Activated B cell treated with CpG ODN at 0.5 μM for 24 hours (primary cell): ENCODE results near the gene HSPA12B. TPM values are rescaled to one million over a fixed set of nuclear protein-coding genes. Genes with fewer than 3 reads are reported as not detected.

Source experiments
- ATAC-seq: fragments of 200-7000 bp; cut with Tn5 transposase; one replicate; pipeline ENCODE4 v1.10.0; 2021; ENCODE audit warnings: low read depth, mild to moderate bottlenecking, moderate library complexity
- CTCF ChIA-PET: fragments of 350-600 bp; sonication (Branson Sonifier 250); formaldehyde crosslinking; loops from one replicate; lab custom pipeline; 2021; ENCODE audit warnings: antibody characterized with exemption; lab: Charles Lee
- POLR2A ChIA-PET: fragments of 350-600 bp; sonication (Branson Sonifier 250); formaldehyde crosslinking; loops from one replicate; lab custom pipeline; 2021; ENCODE audit warnings: antibody characterized with exemption; lab: Charles Lee
- DNase-seq: peaks from one replicate; pipeline ENCODE4 v3.0.0; 2022
- H3K27ac Mint-ChIP-seq: one replicate; pipeline ENCODE4 v1.8.0; 2020; ENCODE audit warnings: mixed read lengths
- H3K27me3 Mint-ChIP-seq: one replicate; pipeline ENCODE4 v1.8.0; 2021; ENCODE audit warnings: mixed read lengths
- H3K36me3 Mint-ChIP-seq: one replicate; pipeline ENCODE4 v1.8.0; 2021; ENCODE audit warnings: low read depth, mixed read lengths
- H3K4me1 Mint-ChIP-seq: one replicate; pipeline ENCODE4 v1.8.0; 2021; ENCODE audit warnings: mixed read lengths
- H3K4me3 Mint-ChIP-seq: one replicate; pipeline ENCODE4 v1.8.0; 2020; ENCODE audit warnings: mild to moderate bottlenecking, mixed read lengths
- H3K9me3 Mint-ChIP-seq: one replicate; pipeline ENCODE4 v1.8.0; 2020; ENCODE audit warnings: mixed read lengths
- intact Hi-C: fragments of 100-400 bp; cut with micrococcal nuclease; formaldehyde crosslinking; loops from one replicate; pipeline ENCODE4 v1.15.1; 2024
- total RNA-seq: library from RNA; stranded (reverse); gene quantifications from 2 replicates; pipeline ENCODE4 v1.2.3, GENCODE V29; 2022
- TF ChIP-seq, protein P1 (sequence below): fragments of 200-600 bp; IDR thresholded peaks from one replicate; pipeline ENCODE4 v1.8.0; 2022; ENCODE audit warnings: antibody characterized with exemption, mild to moderate bottlenecking

Gene HSPA12B
- total RNA-seq, 1 donor from 2014 or later, result not detected

DNA sequence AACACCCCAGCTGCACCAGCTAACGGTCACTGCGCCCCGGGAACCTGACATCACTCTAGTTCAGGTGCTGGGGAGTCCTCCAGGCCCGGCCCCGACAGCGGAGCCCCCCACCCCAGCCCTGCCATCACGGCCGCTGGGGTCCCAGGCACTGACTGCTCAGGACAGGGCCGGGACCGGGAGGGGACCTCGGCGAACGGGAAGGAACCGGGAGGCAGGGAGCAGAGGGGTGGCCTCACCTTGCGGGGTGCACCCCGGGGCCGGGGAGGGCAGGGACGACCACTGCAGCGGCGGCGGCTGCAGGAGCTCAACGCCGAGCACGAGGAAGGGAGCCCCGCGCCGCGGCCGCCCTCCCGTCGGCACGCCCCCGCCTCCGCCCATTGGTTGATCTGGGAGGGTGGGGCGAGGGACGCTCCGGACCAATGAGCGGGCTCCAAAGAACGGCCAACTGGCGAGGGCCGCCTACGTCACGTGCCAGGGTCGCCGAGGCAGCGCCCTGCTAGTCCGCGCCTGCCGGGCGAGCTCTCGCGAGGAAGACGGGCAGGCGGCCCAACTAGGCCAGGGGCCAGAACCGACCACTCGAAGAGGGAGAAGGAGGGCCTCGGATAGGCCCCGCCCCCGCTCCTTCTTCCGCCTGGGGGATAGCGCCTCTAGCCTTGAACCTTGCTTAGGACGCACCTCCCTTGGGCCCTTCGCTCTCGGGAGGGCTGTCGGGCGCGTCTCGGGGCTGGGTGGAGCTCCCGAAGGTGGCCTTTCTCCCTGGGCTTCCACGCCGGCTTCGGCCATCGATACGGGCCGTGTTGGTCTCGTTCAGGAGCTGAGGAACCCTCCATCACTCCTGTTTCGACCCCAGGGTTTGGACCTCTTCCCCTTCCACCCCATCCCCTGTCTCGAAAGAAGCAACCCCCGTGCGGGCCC lies 35.2 kb downstream of the HSPA12B start, which contains the start of gene ADISSP:
TSS of gene ADISSP (minus strand) at position 327 of the 915 bp plus-strand sequence. CDS start 7,653 bp downstream, outside the sequence.
- DNase-seq, result peak; percentile 95
- Mint-ChIP-seq H3K4me1 (peaks cover 26% of the 10 kb centered on the region), H3K9me3 (no peaks in the 10 kb centered on the region), H3K4me3 (peak within 1 kb of the TSS; percentile 90), H3K27ac (peak within 1 kb of the TSS; percentile 94), H3K27me3 (peaks cover 3% of the 10 kb centered on the region), H3K36me3 (peaks cover 1% of the 10 kb centered on the region)
- intact Hi-C loops, result loop anchor here (1.0 to 10.0 kb wide), 14 partner anchors 10 to 720 kb away; partner anchors contain the start of genes AP5S1, ATRN, CENPB and DDRGK1
- TF ChIP-seq, protein P1, sequence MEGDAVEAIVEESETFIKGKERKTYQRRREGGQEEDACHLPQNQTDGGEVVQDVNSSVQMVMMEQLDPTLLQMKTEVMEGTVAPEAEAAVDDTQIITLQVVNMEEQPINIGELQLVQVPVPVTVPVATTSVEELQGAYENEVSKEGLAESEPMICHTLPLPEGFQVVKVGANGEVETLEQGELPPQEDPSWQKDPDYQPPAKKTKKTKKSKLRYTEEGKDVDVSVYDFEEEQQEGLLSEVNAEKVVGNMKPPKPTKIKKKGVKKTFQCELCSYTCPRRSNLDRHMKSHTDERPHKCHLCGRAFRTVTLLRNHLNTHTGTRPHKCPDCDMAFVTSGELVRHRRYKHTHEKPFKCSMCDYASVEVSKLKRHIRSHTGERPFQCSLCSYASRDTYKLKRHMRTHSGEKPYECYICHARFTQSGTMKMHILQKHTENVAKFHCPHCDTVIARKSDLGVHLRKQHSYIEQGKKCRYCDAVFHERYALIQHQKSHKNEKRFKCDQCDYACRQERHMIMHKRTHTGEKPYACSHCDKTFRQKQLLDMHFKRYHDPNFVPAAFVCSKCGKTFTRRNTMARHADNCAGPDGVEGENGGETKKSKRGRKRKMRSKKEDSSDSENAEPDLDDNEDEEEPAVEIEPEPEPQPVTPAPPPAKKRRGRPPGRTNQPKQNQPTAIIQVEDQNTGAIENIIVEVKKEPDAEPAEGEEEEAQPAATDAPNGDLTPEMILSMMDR, result no peak
- peak; percentile 86 for ATAC-seq
- ChIA-PET CTCF (interaction anchor here (1.3 to 3.6 kb wide), 8 partner anchors 10 to 91 kb away, joined by 3 to 32 read pairs (median 10); partner anchors contain the start of genes AP5S1 and CENPB), POLR2A (interaction anchor here (0.6 to 2.7 kb wide), 17 partner anchors 11 to 1116 kb away, joined by 3 to 45 read pairs (median 6); partner anchors contain the start of genes AP5S1, CDC25B, CENPB and NOP56)

DNA sequence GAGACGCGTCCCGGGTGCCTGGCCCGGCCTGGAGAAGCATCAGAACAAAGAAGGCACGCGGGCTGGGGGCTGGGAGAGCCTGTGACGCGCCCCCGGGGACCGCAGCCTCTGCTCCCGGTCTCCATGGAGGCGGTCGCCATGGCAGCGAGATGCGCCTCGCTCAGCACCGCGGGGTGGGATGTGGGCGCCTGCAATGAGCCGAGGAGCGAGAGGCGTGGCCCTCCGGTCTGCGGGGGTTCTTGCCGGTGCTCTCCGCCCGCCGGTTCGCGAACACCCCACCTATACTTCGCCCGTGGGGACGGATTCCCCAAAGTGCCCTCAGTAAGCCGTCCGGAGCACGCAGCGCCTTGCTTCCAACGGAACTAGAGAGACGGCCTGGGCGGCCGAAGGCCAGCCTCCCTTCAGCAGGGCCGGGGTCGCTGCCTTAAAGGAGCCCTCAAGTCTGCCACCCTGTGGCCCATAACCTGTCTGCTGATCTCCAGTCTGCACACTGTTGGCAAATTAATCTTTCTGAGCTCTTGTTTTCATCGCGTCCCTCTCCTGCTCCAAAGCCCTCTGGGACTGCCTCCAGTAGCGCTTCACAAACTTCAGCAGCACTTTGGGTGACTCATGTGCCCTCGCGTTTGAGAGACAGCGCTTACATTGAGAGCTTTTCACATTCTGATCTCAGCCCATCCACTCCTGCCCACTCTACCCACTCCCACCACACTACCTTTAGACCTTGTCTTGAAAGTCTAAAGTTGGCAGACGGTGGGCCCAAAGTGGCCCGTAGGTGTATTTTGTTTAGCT lies 36.1 kb downstream of the HSPA12B start:
- H3K36me3 Mint-ChIP-seq, result peaks cover 1% of the 10 kb centered on the region

DNA sequence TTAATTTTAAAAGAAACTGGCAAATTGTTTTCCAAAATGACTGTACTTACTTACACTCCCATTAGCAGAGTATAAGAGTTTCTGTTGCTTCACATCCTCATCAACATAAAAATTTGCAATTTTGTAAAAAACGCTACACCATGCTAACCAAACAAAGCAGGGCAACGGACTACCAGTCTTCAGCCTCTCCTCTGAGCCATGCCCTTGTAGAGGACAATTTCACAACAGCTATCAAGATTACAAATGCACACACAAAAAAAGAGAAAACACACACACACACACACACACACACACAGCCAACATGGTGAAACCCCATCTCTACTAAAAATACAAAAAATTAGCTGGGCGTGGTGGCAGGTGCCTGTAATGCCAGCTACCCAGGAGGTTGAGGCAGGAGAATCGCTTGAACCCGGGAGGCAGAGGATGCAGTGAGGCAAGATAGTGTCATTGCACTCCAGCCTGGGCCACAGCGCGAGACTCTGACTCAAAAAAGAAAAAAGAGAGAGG lies 39.1 kb downstream of the HSPA12B start:
- ChIA-PET CTCF (no interaction called here), POLR2A (interaction anchor here (0.6 kb wide), 2 partner anchors 10 to 12 kb away, joined by 3 to 4 read pairs; partner anchors contain the start of gene SPEF1)
- H3K9me3 Mint-ChIP-seq, result no peaks in the 10 kb centered on the region

More for the DNA sequence above, 36.1 kb downstream of the HSPA12B start:
- peak overlapping the region; percentile 94 for H3K27ac Mint-ChIP-seq
- TF ChIP-seq, protein P1, result no peak
- peaks cover 26% of the 10 kb centered on the region for H3K4me1 Mint-ChIP-seq
- ChIA-PET POLR2A (interaction anchor here (0.5 to 2.7 kb wide), 20 partner anchors 10 to 1116 kb away, joined by 3 to 45 read pairs (median 6); partner anchors contain the start of genes AP5S1, CDC25B, CENPB and NOP56), CTCF (interaction anchor here (1.0 to 3.6 kb wide), 11 partner anchors 10 to 316 kb away, joined by 3 to 32 read pairs (median 5); partner anchors contain the start of genes AP5S1, CENPB and SPEF1)
- ATAC-seq (peak; percentile 51), DNase-seq (peak; percentile 80)
- intact Hi-C loops, result loop anchor here (1.0 to 10.0 kb wide), 13 partner anchors 9 to 721 kb away; partner anchors contain the start of genes AP5S1, ATRN, CENPB and DDRGK1
- peak overlapping the region; percentile 90 for H3K4me3 Mint-ChIP-seq
- H3K27me3 Mint-ChIP-seq, result peaks cover 3% of the 10 kb centered on the region
- no peaks in the 10 kb centered on the region for H3K9me3 Mint-ChIP-seq

DNA sequence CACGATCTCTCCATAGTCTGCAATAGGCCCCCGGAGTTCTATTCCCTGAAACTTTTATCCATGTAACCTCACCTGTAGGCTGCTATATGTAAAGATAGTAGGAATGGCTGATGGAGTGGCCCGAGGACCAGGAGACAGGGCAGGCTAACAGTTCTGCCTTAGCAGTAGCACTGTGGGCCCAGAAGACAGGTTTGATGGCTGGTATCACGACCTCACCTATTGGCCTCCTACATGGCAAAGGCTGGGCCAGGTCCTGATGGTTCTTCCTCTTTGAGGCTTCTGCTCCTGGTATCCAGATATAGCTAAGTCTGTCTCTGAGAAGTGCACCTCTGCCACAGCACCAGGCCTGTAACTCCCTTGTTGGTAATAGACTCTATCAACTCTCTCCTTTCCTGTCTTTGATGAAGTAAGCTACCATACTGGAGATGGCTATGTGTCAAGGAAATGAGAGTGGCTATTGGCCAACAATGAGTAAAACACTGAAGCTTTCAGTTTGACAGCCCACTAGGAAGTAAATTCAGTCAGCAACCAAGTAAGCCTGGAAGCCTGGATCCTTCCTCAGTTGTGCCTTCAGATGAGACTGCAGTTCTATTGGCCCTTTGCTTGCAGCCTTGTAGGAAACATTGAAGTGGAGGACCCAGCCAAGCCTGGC lies 43.1 kb downstream of the HSPA12B start:
- H3K4me3 Mint-ChIP-seq, result no peak overlapping the region
- CTCF ChIA-PET, result no interaction called here

More for the DNA sequence above, 39.1 kb downstream of the HSPA12B start:
- DNase-seq (no peak), ATAC-seq (no peak)
- Mint-ChIP-seq H3K4me3 (no peak overlapping the region), H3K27me3 (peaks cover 3% of the 10 kb centered on the region), H3K4me1 (peaks cover 12% of the 10 kb centered on the region), H3K36me3 (peaks cover 1% of the 10 kb centered on the region), H3K27ac (no peak overlapping the region)
- intact Hi-C loops, result no loop called here
- TF ChIP-seq, protein P1, result no peak

More for the DNA sequence above, 43.1 kb downstream of the HSPA12B start:
- no peaks in the 10 kb centered on the region for H3K9me3 Mint-ChIP-seq
- DNase-seq (no peak), ATAC-seq (no peak)
- TF ChIP-seq, protein P1, result no peak
- H3K27me3 Mint-ChIP-seq, result peaks cover 5% of the 10 kb centered on the region
- H3K4me1 Mint-ChIP-seq, result peaks cover 26% of the 10 kb centered on the region
- POLR2A ChIA-PET, result no interaction called here
- intact Hi-C loops, result no loop called here
- H3K36me3 Mint-ChIP-seq, result no peaks in the 10 kb centered on the region
- H3K27ac Mint-ChIP-seq, result no peak overlapping the region
